CD8-positive, alpha-beta memory T cell (primary cell): ENCODE data around the gene DLG3. TPM values are rescaled to one million over a fixed set of nuclear protein-coding genes. Genes with fewer than 3 reads are reported as not detected.

ENCODE experiments used
- CTCF ChIA-PET: fragments of 350-600 bp; sonication (Branson Sonifier 250); formaldehyde crosslinking; loops from one replicate; lab custom pipeline; 2021; ENCODE audit warnings: antibody characterized with exemption; lab: Charles Lee
- POLR2A ChIA-PET: fragments of 350-600 bp; sonication (Branson Sonifier 250); formaldehyde crosslinking; loops from one replicate; lab custom pipeline; 2021; ENCODE audit warnings: antibody characterized with exemption; lab: Charles Lee
- DNase-seq, 5 donors: peaks; one replicate each; pipeline versions ENCODE4 v3.0.0 to v3.0.0-alpha.2; 2020 to 2022; ENCODE audit warnings: mixed read lengths in 1 of 5
- H3K27ac ChIP-seq: one replicate; pipeline ENCODE4 v1.7.0; 2013; ENCODE audit warnings: low read depth, mild to moderate bottlenecking, low read length, moderate library complexity
- H3K27me3 ChIP-seq: 2 replicates; pipeline ENCODE4 v1.7.0; 2013; ENCODE audit warnings: low read length, mild to moderate bottlenecking; ENCODE audit not compliant: insufficient read depth, poor library complexity, severe bottlenecking
- H3K36me3 ChIP-seq: 2 replicates; pipeline ENCODE4 v1.7.0; 2013; ENCODE audit warnings: mild to moderate bottlenecking, low read length, moderate library complexity; ENCODE audit not compliant: insufficient read depth
- H3K4me1 ChIP-seq: 2 replicates; pipeline ENCODE4 v1.7.0; 2013; ENCODE audit warnings: mild to moderate bottlenecking, low read length, moderate library complexity; ENCODE audit not compliant: insufficient read depth
- H3K4me3 ChIP-seq: 2 replicates; pipeline ENCODE4 v1.7.0; 2013; ENCODE audit warnings: mild to moderate bottlenecking, low read length
- H3K9me3 ChIP-seq: 2 replicates; pipeline ENCODE4 v1.7.0; 2013; ENCODE audit warnings: mild to moderate bottlenecking, low read length
- H3K27ac Mint-ChIP-seq, 8 donors: one replicate each; pipeline ENCODE4 v1.8.0; 2020 to 2021; ENCODE audit warnings: mixed read lengths in 8 of 8, mild to moderate bottlenecking in 6 of 8, inconsistent platforms in 3 of 8, moderate library complexity in 3 of 8
- H3K27me3 Mint-ChIP-seq, 2 donors: one replicate each; pipeline ENCODE4 v1.8.0; 2020 to 2021; ENCODE audit warnings: mixed read lengths in 2 of 2, mild to moderate bottlenecking in 1 of 2, moderate library complexity in 1 of 2
- H3K36me3 Mint-ChIP-seq, 3 donors: one replicate each; pipeline ENCODE4 v1.8.0; 2020 to 2021; ENCODE audit warnings: mixed read lengths in 3 of 3, inconsistent platforms in 1 of 3, mild to moderate bottlenecking in 1 of 3
- H3K4me1 Mint-ChIP-seq, 3 donors: one replicate each; pipeline ENCODE4 v1.8.0; 2020 to 2021; ENCODE audit warnings: mixed read lengths in 3 of 3, inconsistent platforms in 1 of 3, mild to moderate bottlenecking in 1 of 3
- H3K4me3 Mint-ChIP-seq, 7 donors: one replicate each; pipeline ENCODE4 v1.8.0; 2020 to 2021; ENCODE audit warnings: mixed read lengths in 7 of 7, mild to moderate bottlenecking in 6 of 7, moderate library complexity in 4 of 7, inconsistent platforms in 2 of 7
- H3K9me3 Mint-ChIP-seq, 5 donors: one replicate each; pipeline ENCODE4 v1.8.0; 2020 to 2022; ENCODE audit warnings: mixed read lengths in 5 of 5, mild to moderate bottlenecking in 3 of 5, moderate library complexity in 2 of 5, inconsistent platforms in 1 of 5
- polyA plus RNA-seq: library from polyadenylated mRNA; unstranded; fragments of 300-500 nt; fragmentation: Illumina TruSeq; gene quantifications from one replicate; pipeline ENCODE4 v1.2.3, GENCODE V29; 2021
- total RNA-seq, 2 experiments: library from RNA; stranded (reverse); gene quantifications; one replicate each; pipeline ENCODE4 v1.2.3, GENCODE V29; 2021

DLG3 gene
- total and polyA plus RNA-seq, 3 experiments from 2014 or later: 13.5 to 30.4 (median 28.1) TPM

DNA sequence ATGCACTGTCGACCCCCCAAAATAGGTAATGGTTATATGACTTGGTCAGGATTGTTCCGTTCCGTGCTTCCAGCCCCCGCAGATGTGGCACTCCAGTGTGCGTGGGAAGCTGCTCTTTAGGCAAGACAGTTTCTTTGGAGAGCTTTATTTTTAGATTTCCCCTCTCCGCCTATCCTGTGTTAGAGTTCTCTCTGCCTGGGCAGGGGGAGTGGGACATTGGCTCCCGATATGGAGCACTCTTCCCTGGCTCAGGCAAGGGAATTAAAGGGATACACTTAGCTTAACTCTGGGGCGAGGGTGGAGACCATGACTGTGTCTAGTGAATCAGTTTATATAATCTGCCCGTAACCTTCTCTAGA lies 36.0 kb downstream of the DLG3 start:
- Mint-ChIP-seq H3K36me3 (peaks cover 0 to 57% (median 0%) of the 10 kb centered on the region in 3 donors), H3K27ac (peak overlapping the region in 1 of 8 donors; percentile 44), H3K4me3 (no peak overlapping the region), H3K9me3 (no peaks in the 10 kb centered on the region), H3K4me1 (peaks cover 0 to 5% (median 2%) of the 10 kb centered on the region in 3 donors), H3K27me3 (peaks cover 0 to 2% of the 10 kb centered on the region in 2 donors)
- Histone ChIP-seq H3K4me1 (no peaks in the 10 kb centered on the region), H3K27ac (no peak overlapping the region), H3K36me3 (no peaks in the 10 kb centered on the region), H3K9me3 (no peaks in the 10 kb centered on the region), H3K27me3 (no peaks in the 10 kb centered on the region), H3K4me3 (no peak overlapping the region)
- ChIA-PET POLR2A (no interaction called here), CTCF (no interaction called here)
- DNase-seq: no peak

DNA sequence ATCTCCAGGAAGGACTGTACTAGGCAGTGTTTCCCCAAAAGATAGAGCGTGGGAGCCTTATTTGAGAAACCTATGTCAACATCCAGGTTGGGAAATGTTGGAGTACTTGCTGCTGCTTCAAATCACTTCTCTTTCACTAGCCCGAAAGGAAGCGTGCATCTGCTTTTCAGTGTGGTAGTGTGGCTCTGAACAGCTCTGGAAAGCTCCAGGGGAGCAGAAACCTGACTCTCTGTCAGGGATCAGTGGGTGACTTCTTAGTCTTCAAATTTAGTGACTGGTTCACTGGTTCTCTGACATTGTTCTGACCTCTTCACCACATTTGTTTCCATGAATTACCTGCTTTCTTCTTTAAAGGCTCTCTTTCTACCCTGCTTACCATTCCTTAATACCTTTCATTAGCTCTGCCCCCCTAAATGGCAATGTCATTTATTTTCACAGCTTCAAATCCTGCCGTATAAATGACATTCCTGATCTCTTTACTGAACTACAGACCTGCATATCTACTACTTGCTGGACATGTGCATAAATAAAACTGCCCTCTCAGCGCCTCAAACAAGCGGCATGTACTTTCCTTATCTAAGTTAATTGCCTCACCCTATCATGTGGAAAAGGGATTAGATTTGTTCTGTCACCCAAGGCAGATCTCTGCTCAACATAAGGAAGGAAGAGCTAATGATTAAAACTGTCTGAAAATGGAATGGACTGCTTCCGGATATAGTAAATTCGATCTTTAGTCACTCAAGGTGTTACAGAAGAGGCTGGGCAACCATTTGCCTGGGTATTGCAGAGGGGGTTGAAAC lies 37.0 kb downstream of the DLG3 start:
- CTCF ChIA-PET: interaction anchor here (0.8 kb wide), 1 partner anchor 48 kb away, joined by 3 read pairs; no protein-coding TSS in a partner anchor
- H3K27me3 Mint-ChIP-seq: no peaks in the 10 kb centered on the region
- POLR2A ChIA-PET: no interaction called here

DNA sequence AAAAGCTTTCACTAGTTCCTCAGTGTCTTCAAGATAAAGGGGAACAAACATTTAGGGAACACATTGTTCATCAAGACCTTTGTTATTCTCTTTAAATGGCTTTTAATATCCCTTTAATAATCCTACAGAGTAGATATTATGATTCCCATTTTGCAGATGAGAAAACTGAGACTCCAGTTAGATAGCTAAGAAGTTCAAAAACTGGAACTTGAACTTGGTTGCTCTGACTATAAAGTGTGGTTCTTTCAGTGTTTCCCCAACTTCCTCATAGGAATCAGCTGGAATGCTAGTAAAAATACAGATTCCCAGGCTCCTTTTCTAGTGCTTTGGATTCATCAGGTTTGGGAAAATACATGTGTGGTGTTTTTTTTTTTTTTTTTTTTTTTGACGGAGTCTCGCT lies 37.7 kb downstream of the DLG3 start:
- CTCF ChIA-PET: no interaction called here
- no peaks in the 10 kb centered on the region for H3K9me3 Mint-ChIP-seq
- no peaks in the 10 kb centered on the region for H3K4me1 ChIP-seq
- peaks cover 0 to 3% (median 0%) of the 10 kb centered on the region in 3 donors for H3K4me1 Mint-ChIP-seq
- no peaks in the 10 kb centered on the region for H3K27me3 Mint-ChIP-seq
- H3K36me3 Mint-ChIP-seq: peaks cover 0 to 70% (median 0%) of the 10 kb centered on the region in 3 donors
- H3K9me3 ChIP-seq: no peaks in the 10 kb centered on the region
- no peak overlapping the region for H3K4me3 Mint-ChIP-seq
- no peak for DNase-seq
- no peak overlapping the region for H3K4me3 ChIP-seq
- POLR2A ChIA-PET: no interaction called here
- H3K27ac Mint-ChIP-seq: no peak overlapping the region
- no peaks in the 10 kb centered on the region for H3K36me3 ChIP-seq
- H3K27ac ChIP-seq: no peak overlapping the region
- H3K27me3 ChIP-seq: no peaks in the 10 kb centered on the region

More for the DNA sequence above, 37.0 kb downstream of the DLG3 start:
- Histone ChIP-seq H3K9me3 (no peaks in the 10 kb centered on the region), H3K4me1 (no peaks in the 10 kb centered on the region), H3K27me3 (no peaks in the 10 kb centered on the region), H3K4me3 (no peak overlapping the region), H3K36me3 (no peaks in the 10 kb centered on the region), H3K27ac (no peak overlapping the region)
- no peaks in the 10 kb centered on the region for H3K9me3 Mint-ChIP-seq
- peaks cover 0 to 65% (median 0%) of the 10 kb centered on the region in 3 donors for H3K36me3 Mint-ChIP-seq
- H3K4me1 Mint-ChIP-seq: peaks cover 0 to 3% (median 0%) of the 10 kb centered on the region in 3 donors
- H3K27ac Mint-ChIP-seq: peak overlapping the region in 1 of 8 donors; percentile 0
- DNase-seq: no peak
- H3K4me3 Mint-ChIP-seq: no peak overlapping the region

DNA sequence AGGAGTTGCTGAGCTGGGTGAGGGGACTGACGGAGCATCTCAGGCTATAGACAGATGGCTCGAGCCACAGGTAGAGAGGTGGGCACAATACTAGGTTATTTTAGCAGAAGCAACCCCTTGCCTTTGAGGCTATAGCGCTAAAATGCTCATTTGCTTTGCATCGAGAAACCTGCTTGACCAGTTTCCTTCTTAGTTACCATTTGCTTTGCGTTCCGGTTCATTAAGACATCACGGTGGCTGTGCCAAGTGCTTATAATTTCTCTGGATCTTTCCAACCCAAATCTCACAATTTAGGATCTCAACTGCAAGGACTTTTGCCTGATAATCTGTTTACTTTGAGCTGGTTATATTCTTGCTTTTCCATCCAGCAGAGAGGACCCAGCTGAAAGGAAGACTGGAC lies 40.8 kb downstream of the DLG3 start:
- Mint-ChIP-seq H3K36me3 (peaks cover 0 to 74% (median 0%) of the 10 kb centered on the region in 3 donors), H3K4me1 (no peaks in the 10 kb centered on the region), H3K4me3 (no peak overlapping the region), H3K9me3 (no peaks in the 10 kb centered on the region), H3K27ac (no peak overlapping the region), H3K27me3 (peaks cover 0 to 4% of the 10 kb centered on the region in 2 donors)
- no peaks in the 10 kb centered on the region for H3K36me3 ChIP-seq
- ChIA-PET CTCF (no interaction called here), POLR2A (no interaction called here)
- no peaks in the 10 kb centered on the region for H3K9me3 ChIP-seq
- H3K4me3 ChIP-seq: no peak overlapping the region
- no peak for DNase-seq
- H3K27me3 ChIP-seq: no peaks in the 10 kb centered on the region
- no peak overlapping the region for H3K27ac ChIP-seq
- H3K4me1 ChIP-seq: no peaks in the 10 kb centered on the region

DNA sequence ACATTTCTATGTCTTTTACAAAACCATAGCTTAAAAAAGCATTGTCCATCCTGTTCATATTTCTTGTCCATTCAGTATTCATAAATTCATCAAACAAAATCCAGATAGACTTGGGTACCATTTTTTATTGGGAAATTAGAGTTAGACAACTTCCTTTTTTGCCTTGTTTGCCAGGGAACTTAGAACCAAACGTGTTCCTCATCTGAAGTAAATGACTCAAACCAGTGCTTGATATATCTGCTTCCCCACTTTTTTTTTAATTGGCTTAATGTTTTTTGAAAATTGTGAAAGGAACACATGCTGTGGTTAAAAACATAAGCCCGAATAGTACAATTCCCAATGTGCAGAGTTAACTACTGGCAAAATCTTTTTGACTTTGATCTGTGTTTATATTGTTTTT lies 44.2 kb downstream of the DLG3 start:
- H3K4me1 Mint-ChIP-seq: no peaks in the 10 kb centered on the region
- no peak for DNase-seq
- peaks cover 0 to 5% of the 10 kb centered on the region in 2 donors for H3K27me3 Mint-ChIP-seq
- Histone ChIP-seq H3K4me3 (no peak overlapping the region), H3K27ac (no peak overlapping the region), H3K27me3 (no peaks in the 10 kb centered on the region), H3K4me1 (no peaks in the 10 kb centered on the region), H3K36me3 (no peaks in the 10 kb centered on the region), H3K9me3 (no peaks in the 10 kb centered on the region)
- H3K9me3 Mint-ChIP-seq: no peaks in the 10 kb centered on the region
- H3K36me3 Mint-ChIP-seq: peaks cover 0 to 83% (median 0%) of the 10 kb centered on the region in 3 donors
- H3K4me3 Mint-ChIP-seq: no peak overlapping the region
- H3K27ac Mint-ChIP-seq: no peak overlapping the region
- CTCF ChIA-PET: no interaction called here
- POLR2A ChIA-PET: no interaction called here

DNA sequence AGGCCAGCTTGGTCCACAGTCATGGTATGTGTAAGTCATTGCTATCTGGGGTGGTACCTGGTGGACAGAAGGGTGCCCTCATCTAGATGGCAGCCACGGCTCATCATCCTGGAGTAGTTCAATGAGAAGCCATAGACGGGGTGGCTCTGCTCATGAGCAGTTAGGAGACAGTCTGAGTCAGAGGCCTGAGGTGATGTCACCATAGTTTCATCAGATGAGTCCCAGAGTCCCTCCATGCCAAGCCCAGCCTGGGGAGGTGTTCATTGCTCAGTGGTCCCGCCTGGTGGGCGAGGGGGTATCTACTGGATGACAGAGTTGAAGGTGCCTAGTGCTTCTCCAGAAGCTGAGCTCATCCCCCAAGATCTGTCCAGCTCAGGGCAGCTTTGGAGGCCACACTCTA lies 49.8 kb downstream of the DLG3 start:
- CTCF ChIA-PET: no interaction called here

DNA sequence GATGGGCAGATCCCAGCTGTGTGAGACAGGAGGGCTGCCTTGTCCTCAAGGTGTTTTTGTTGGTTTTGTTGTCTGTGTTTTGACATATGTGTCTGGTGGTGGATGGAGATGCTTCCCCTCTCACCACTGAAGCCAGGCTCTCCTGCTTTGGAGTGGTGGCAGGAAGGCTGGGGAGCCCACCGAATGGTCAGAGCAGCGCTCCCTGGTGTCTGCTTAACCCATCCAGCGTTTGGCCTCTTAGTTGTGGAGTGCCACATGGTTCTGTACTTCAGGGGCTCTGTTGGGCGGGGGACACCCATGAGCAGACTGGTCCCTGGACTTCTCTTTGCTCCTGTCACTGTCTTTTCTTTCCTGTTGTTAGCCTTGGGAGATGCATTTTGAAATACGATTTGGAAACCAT lies 51.9 kb downstream of the DLG3 start:
- Mint-ChIP-seq H3K36me3 (peaks cover 0 to 88% (median 0%) of the 10 kb centered on the region in 3 donors), H3K4me3 (no peak overlapping the region), H3K4me1 (no peaks in the 10 kb centered on the region), H3K27me3 (peaks cover 0 to 6% of the 10 kb centered on the region in 2 donors), H3K9me3 (no peaks in the 10 kb centered on the region), H3K27ac (no peak overlapping the region)
- no peak overlapping the region for H3K4me3 ChIP-seq
- DNase-seq: no peak
- no peaks in the 10 kb centered on the region for H3K27me3 ChIP-seq
- H3K9me3 ChIP-seq: no peaks in the 10 kb centered on the region
- ChIA-PET CTCF (no interaction called here), POLR2A (no interaction called here)
- H3K27ac ChIP-seq: no peak overlapping the region
- no peaks in the 10 kb centered on the region for H3K36me3 ChIP-seq
- no peaks in the 10 kb centered on the region for H3K4me1 ChIP-seq

More for the DNA sequence above, 49.8 kb downstream of the DLG3 start:
- Histone ChIP-seq H3K27ac (no peak overlapping the region), H3K36me3 (no peaks in the 10 kb centered on the region), H3K9me3 (no peaks in the 10 kb centered on the region), H3K4me1 (no peaks in the 10 kb centered on the region), H3K4me3 (no peak overlapping the region), H3K27me3 (no peaks in the 10 kb centered on the region)
- Mint-ChIP-seq H3K36me3 (peaks cover 0 to 87% (median 0%) of the 10 kb centered on the region in 3 donors), H3K9me3 (no peaks in the 10 kb centered on the region), H3K4me1 (no peaks in the 10 kb centered on the region), H3K4me3 (no peak overlapping the region), H3K27me3 (peaks cover 0 to 11% of the 10 kb centered on the region in 2 donors), H3K27ac (no peak overlapping the region)
- DNase-seq: no peak
- POLR2A ChIA-PET: no interaction called here

DNA sequence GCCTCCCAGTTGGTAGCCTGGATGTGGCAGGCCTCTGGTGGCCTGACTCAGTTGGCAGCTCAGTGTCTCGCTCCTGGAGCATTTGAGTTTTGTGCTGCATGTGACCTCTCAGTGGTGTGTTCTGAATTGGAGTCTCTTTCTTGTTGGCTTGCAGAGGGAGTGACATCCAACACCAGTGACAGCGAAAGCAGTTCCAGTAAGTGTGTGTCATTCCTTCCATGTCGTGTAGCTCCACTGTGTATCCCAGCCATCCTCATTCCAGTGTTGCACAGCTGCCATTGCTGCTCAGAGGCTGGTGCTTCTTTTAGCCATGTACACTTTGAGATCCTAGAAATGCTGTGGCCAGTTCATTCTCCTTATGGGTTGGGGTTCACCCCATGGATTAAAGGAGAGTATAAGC lies 52.4 kb downstream of the DLG3 start:
- peaks cover 0 to 6% of the 10 kb centered on the region in 2 donors for H3K27me3 Mint-ChIP-seq
- Histone ChIP-seq H3K27ac (no peak overlapping the region), H3K9me3 (no peaks in the 10 kb centered on the region), H3K36me3 (no peaks in the 10 kb centered on the region), H3K27me3 (no peaks in the 10 kb centered on the region), H3K4me3 (no peak overlapping the region), H3K4me1 (no peaks in the 10 kb centered on the region)
- H3K27ac Mint-ChIP-seq: no peak overlapping the region
- H3K4me3 Mint-ChIP-seq: no peak overlapping the region
- no peak for DNase-seq
- ChIA-PET CTCF (no interaction called here), POLR2A (no interaction called here)
- H3K4me1 Mint-ChIP-seq: no peaks in the 10 kb centered on the region
- peaks cover 0 to 88% (median 0%) of the 10 kb centered on the region in 3 donors for H3K36me3 Mint-ChIP-seq
- no peaks in the 10 kb centered on the region for H3K9me3 Mint-ChIP-seq
